Endothelial cell of umbilical vein (primary cell): Measurements from ENCODE around the gene ATP5MG.

Experiments used
- EZH2 ChIP-seq: IDR thresholded peaks from 2 replicates; pipeline ENCODE4 v1.6.1; 2012; ENCODE audit warnings: borderline replicate concordance, low read depth, mild to moderate bottlenecking, moderate library complexity, low read length, inconsistent platforms; ENCODE audit not compliant: severe bottlenecking
- JUN ChIP-seq: IDR thresholded peaks from 2 replicates; pipeline ENCODE4 v1.6.1; 2011; ENCODE audit warnings: borderline replicate concordance, low read depth; ENCODE audit not compliant: insufficient read length, insufficient read depth
- POLR2A ChIP-seq: IDR thresholded peaks from 2 replicates; pipeline ENCODE4 v1.6.1; 2012; ENCODE audit warnings: low read depth, mild to moderate bottlenecking, control low read depth, low read length
- POLR2AphosphoS5 ChIP-seq: IDR thresholded peaks from 2 replicates; pipeline ENCODE4 v1.6.1; 2012; ENCODE audit warnings: low read depth, mild to moderate bottlenecking, control low read depth, low read length, moderate library complexity; ENCODE audit not compliant: insufficient read depth
- TF ChIP-seq, protein P1 (sequence below): IDR thresholded peaks from 2 replicates; pipeline ENCODE4 v1.6.1; 2011; ENCODE audit not compliant: insufficient read depth, insufficient read length
- TF ChIP-seq, protein P2 (sequence below), 2 donors: IDR thresholded peaks; 1 replicate in 1 of 2; 2 replicates in 1 of 2; pipeline ENCODE4 v1.5.1; 2011; ENCODE audit warnings: low read length in 2 of 2, mild to moderate bottlenecking in 2 of 2, moderate library complexity in 2 of 2, control low read depth in 1 of 2, inconsistent platforms in 1 of 2, low read depth in 1 of 2; ENCODE audit not compliant: insufficient read depth in 1 of 2; ENCODE audit errors: extremely low read depth in 1 of 2

DNA sequence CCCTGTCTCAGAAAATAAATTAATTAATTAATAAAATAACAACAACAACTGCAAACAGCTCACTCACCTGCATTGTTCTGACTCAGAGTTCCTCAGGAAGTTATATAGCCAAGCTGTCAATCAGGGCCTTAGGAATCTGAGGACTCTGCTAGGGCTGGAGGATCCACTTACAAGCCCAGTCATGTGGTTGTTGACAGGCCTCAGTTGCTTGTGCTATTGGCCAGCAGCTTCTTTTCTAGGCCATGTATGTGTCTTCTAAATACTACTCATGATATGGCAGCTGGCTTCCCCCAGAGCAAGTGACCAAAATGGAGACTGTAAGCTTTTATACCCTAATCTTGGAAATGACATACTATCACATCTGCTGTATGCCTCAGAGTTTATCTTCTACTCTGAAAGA lies 20.8 kb upstream of the ATP5MG start:
- TF ChIP-seq POLR2AphosphoS5 = no peak
- TF ChIP-seq, protein P1, sequence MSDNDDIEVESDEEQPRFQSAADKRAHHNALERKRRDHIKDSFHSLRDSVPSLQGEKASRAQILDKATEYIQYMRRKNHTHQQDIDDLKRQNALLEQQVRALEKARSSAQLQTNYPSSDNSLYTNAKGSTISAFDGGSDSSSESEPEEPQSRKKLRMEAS = no peak
- TF ChIP-seq, protein P2, sequence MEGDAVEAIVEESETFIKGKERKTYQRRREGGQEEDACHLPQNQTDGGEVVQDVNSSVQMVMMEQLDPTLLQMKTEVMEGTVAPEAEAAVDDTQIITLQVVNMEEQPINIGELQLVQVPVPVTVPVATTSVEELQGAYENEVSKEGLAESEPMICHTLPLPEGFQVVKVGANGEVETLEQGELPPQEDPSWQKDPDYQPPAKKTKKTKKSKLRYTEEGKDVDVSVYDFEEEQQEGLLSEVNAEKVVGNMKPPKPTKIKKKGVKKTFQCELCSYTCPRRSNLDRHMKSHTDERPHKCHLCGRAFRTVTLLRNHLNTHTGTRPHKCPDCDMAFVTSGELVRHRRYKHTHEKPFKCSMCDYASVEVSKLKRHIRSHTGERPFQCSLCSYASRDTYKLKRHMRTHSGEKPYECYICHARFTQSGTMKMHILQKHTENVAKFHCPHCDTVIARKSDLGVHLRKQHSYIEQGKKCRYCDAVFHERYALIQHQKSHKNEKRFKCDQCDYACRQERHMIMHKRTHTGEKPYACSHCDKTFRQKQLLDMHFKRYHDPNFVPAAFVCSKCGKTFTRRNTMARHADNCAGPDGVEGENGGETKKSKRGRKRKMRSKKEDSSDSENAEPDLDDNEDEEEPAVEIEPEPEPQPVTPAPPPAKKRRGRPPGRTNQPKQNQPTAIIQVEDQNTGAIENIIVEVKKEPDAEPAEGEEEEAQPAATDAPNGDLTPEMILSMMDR (IDR thresholded peaks at IDR 0.05; ENCODE audit: extremely low read depth in 1 of 2, insufficient read depth in 1 of 2, low read depth in 1 of 2, low read length in 2 of 2) = no peak
- TF ChIP-seq POLR2A = no peak
- no peak for TF ChIP-seq EZH2
- no peak for TF ChIP-seq JUN
